Suprapubic skin (tissue), 4 donors: Measurements from ENCODE around the gene SLC12A2. TPM values are rescaled to one million over a fixed set of nuclear protein-coding genes. Genes with fewer than 3 reads are reported as not detected.

Experiments
- DNase-seq, 2 donors: peaks; one replicate each; pipeline ENCODE4 v3.0.0-alpha.2; 2019; ENCODE audit warnings: low spot score in 2 of 2
- H3K27ac ChIP-seq: fragments of 200-600 bp; sonication (generic); one replicate; pipeline ENCODE4 v1.5.1; 2019
- H3K27me3 ChIP-seq: fragments of 200-600 bp; sonication (generic); one replicate; pipeline ENCODE4 v1.5.1; 2019
- H3K36me3 ChIP-seq: fragments of 200-600 bp; sonication (generic); one replicate; pipeline ENCODE4 v1.5.1; 2019
- H3K4me1 ChIP-seq: fragments of 200-600 bp; sonication (generic); one replicate; pipeline ENCODE4 v1.5.1; 2019
- H3K4me3 ChIP-seq: fragments of 200-600 bp; sonication (generic); one replicate; pipeline ENCODE4 v1.5.1; 2019; ENCODE audit warnings: mild to moderate bottlenecking
- H3K9me3 ChIP-seq: fragments of 200-600 bp; sonication (generic); one replicate; pipeline ENCODE4 v1.5.1; 2019
- EP300 ChIP-seq: sonication (generic); formaldehyde crosslinking; IDR thresholded peaks from one replicate; pipeline ENCODE4 v1.6.1; 2017; ENCODE audit warnings: antibody characterized with exemption
- POLR2A ChIP-seq, 2 donors: fragments of 450-650 bp; IDR thresholded peaks; one replicate each; pipeline ENCODE4 v1.6.1; 2017; ENCODE audit warnings: antibody characterized with exemption in 2 of 2, mild to moderate bottlenecking in 2 of 2, moderate library complexity in 2 of 2
- POLR2AphosphoS5 ChIP-seq, 3 donors: sonication (generic); formaldehyde crosslinking; IDR thresholded peaks; one replicate each; pipeline ENCODE4 v1.6.1; 2017; ENCODE audit warnings: antibody characterized with exemption in 3 of 3
- WGBS: methylation state at CpG from one replicate; pipeline ENCODE4 v1.1.5; 2018; 5-methylcytosine and 5-hydroxymethylcytosine counted together
- total RNA-seq, 4 donors: library from RNA; depleted of rRNA; stranded (reverse); fragments of >200 nt; gene quantifications; one replicate each; pipeline ENCODE4 v1.1.0, GENCODE V29; 2016
- TF ChIP-seq, protein P1 (sequence below), 2 donors: fragments of 200-600 bp in 1 of 2; fragments of 450-650 bp in 1 of 2; sonication (generic) in 1 of 2; IDR thresholded peaks; one replicate each; pipeline ENCODE4 v1.5.1; 2016 to 2019; ENCODE audit warnings: antibody characterized with exemption in 2 of 2, mild to moderate bottlenecking in 1 of 2, moderate library complexity in 1 of 2

The SLC12A2 gene
- total RNA-seq, 4 donors from 2014 or later, result 126 to 330 (median 186) TPM

GRCh38 chr5:128156521-128156920 lies 73.0 kb downstream of the SLC12A2 start:
- Histone ChIP-seq H3K4me3 (no peak overlapping the region), H3K9me3 (no peaks in the 10 kb centered on the region), H3K4me1 (no peaks in the 10 kb centered on the region), H3K27me3 (no peaks in the 10 kb centered on the region), H3K27ac (no peak overlapping the region), H3K36me3 (peaks cover 40% of the 10 kb centered on the region)
- DNase-seq, result no peak
- no peak for TF ChIP-seq EP300
- WGBS, result 87% methylated on average over 3 of the region's 3 CpGs

GRCh38 chr5:128158342-128158741 lies 74.8 kb downstream of the SLC12A2 start:
- TF ChIP-seq POLR2AphosphoS5 (IDR thresholded peaks at IDR 0.05) (no peak), POLR2A (IDR thresholded peaks at IDR 0.05) (no peak), EP300 (no peak)
- TF ChIP-seq, protein P1, sequence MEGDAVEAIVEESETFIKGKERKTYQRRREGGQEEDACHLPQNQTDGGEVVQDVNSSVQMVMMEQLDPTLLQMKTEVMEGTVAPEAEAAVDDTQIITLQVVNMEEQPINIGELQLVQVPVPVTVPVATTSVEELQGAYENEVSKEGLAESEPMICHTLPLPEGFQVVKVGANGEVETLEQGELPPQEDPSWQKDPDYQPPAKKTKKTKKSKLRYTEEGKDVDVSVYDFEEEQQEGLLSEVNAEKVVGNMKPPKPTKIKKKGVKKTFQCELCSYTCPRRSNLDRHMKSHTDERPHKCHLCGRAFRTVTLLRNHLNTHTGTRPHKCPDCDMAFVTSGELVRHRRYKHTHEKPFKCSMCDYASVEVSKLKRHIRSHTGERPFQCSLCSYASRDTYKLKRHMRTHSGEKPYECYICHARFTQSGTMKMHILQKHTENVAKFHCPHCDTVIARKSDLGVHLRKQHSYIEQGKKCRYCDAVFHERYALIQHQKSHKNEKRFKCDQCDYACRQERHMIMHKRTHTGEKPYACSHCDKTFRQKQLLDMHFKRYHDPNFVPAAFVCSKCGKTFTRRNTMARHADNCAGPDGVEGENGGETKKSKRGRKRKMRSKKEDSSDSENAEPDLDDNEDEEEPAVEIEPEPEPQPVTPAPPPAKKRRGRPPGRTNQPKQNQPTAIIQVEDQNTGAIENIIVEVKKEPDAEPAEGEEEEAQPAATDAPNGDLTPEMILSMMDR (IDR thresholded peaks at IDR 0.05), result no peak
- no peaks in the 10 kb centered on the region for H3K4me1 ChIP-seq
- H3K9me3 ChIP-seq, result no peaks in the 10 kb centered on the region
- H3K27me3 ChIP-seq, result no peaks in the 10 kb centered on the region
- H3K4me3 ChIP-seq, result no peak overlapping the region
- H3K27ac ChIP-seq, result no peak overlapping the region
- no peak for DNase-seq
- H3K36me3 ChIP-seq, result peaks cover 34% of the 10 kb centered on the region
- whole genome bisulfite sequencing, result 95% methylated on average over 3 of the region's 3 CpGs

- Histone ChIP-seq H3K4me1 (no peaks in the 10 kb centered on the region), H3K27ac (no peak overlapping the region), H3K4me3 (no peak overlapping the region), H3K27me3 (no peaks in the 10 kb centered on the region), H3K36me3 (peaks cover 20% of the 10 kb centered on the region), H3K9me3 (no peaks in the 10 kb centered on the region)
- 34% methylated on average over 2 of the region's 2 CpGs for WGBS
- TF ChIP-seq POLR2AphosphoS5 (IDR thresholded peaks at IDR 0.05), result no peak
- no peak for TF ChIP-seq EP300
- TF ChIP-seq, protein P1 (IDR thresholded peaks at IDR 0.05), result no peak
- no peak for TF ChIP-seq POLR2A (IDR thresholded peaks at IDR 0.05)
- no peak for DNase-seq
These were observed 80.4 kb downstream of the SLC12A2 start for GRCh38 chr5:128163991-128164390.

DNA sequence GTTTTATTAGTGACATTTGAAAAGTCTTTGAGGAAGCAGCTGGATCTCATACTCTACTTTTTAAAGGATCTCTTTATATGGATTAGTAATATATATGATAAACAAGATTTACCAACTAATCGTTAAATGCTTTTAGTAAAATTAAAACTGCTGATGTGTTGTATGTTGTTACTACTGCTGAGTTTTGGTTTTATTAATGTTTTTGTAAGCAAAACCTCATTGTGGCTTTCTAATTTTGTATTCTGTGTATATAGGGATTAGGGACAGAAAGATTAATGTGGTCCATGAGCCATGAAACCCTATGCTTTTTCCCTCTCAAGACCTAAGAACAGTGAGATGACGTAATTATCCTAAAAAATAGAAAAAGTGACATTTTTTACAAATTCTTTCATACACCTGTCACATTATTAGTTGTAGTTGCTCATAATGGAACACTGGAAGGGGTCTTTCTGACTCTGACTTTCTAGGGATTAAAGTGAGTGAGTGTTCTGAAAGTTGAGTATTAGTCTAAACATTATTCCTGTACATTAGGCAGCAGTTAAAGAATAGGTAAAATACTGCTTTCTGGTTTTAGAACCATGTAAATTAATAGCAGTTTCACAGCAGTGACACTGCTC lies 85.9 kb downstream of the SLC12A2 start:
- Histone ChIP-seq H3K4me1 (no peaks in the 10 kb centered on the region), H3K27ac (no peak overlapping the region), H3K4me3 (no peak overlapping the region), H3K36me3 (peaks cover 8% of the 10 kb centered on the region), H3K9me3 (no peaks in the 10 kb centered on the region), H3K27me3 (no peaks in the 10 kb centered on the region)
- WGBS, result 88% methylated on average over 2 of the region's 2 CpGs
- TF ChIP-seq POLR2A (IDR thresholded peaks at IDR 0.05), result no peak
- TF ChIP-seq, protein P1 (IDR thresholded peaks at IDR 0.05), result no peak
- TF ChIP-seq EP300, result no peak
- no peak for TF ChIP-seq POLR2AphosphoS5 (IDR thresholded peaks at IDR 0.05)
- no peak for DNase-seq

DNA sequence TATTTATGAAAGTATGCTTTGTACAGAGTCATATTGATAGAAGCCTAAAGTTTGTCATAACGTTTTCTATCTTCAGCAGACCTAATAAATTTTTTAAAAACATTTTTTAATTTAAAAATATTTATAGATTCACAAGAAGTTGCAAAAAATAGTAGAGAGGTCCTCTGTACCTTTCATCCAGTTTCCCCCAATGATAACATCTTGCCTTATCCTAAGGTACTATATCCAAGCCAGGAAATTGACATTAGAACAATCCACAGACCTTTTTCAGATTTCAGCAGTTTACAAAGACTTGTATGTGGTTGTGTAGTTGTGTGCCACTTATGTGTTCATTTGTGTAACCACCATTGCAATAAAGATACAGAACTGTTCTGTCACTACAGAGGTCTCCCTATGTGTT lies 88.5 kb downstream of the SLC12A2 start:
- no peak overlapping the region for H3K27ac ChIP-seq
- no peak for DNase-seq
- no peaks in the 10 kb centered on the region for H3K9me3 ChIP-seq
- 71% methylated on average over 1 of the region's 1 CpG for whole genome bisulfite sequencing
- H3K27me3 ChIP-seq, result no peaks in the 10 kb centered on the region
- H3K36me3 ChIP-seq, result peaks cover 8% of the 10 kb centered on the region
- no peak overlapping the region for H3K4me3 ChIP-seq
- TF ChIP-seq, protein P1 (IDR thresholded peaks at IDR 0.05), result no peak
- TF ChIP-seq POLR2A (IDR thresholded peaks at IDR 0.05), result no peak
- no peak for TF ChIP-seq POLR2AphosphoS5 (IDR thresholded peaks at IDR 0.05)
- TF ChIP-seq EP300, result no peak
- no peaks in the 10 kb centered on the region for H3K4me1 ChIP-seq

DNA sequence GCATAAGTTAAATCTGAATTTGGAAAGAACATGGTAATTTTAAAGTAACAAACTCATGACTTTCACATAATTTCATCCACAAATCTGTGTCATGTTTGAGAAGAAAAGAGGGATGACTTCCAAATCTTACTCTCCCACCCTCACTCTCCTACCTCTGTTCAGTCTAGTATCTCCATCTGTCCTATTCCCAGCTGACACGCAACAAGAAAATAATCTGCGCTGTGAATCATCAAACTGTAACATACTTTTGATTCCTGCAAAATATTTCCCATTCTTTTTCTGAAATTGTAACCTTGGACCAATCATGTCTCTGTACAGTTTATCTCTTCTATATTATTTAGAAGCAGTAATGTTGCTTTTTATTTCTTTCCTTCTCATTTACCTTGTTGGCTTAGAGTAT lies 91.4 kb downstream of the SLC12A2 start:
- Histone ChIP-seq H3K9me3 (no peaks in the 10 kb centered on the region), H3K27ac (no peak overlapping the region), H3K36me3 (peaks cover 8% of the 10 kb centered on the region), H3K4me1 (no peaks in the 10 kb centered on the region), H3K27me3 (no peaks in the 10 kb centered on the region), H3K4me3 (no peak overlapping the region)
- no peak for TF ChIP-seq POLR2AphosphoS5 (IDR thresholded peaks at IDR 0.05)
- TF ChIP-seq, protein P1 (IDR thresholded peaks at IDR 0.05), result no peak
- no peak for TF ChIP-seq POLR2A (IDR thresholded peaks at IDR 0.05)
- DNase-seq, result no peak
- 93% methylated on average over 2 of the region's 2 CpGs for WGBS
